Caco-2 (cell line): Measurements from ENCODE around the gene SLC25A36. TPM values are rescaled to one million over a fixed set of nuclear protein-coding genes. Genes with fewer than 3 reads are reported as not detected.
"Not testable (repeated sequence)": the region's sequence is repeated elsewhere in the genome, so short reads cannot be mapped to it uniquely, and the experiment has no call there.

Experiments used
- BruUV-seq: library from RNA; stranded (reverse); fragments of 400-500 nt; replicated peaks from 2 replicates; lab custom pipeline; 2021; lab: Mats Ljungman, UMichigan
- CTCF ChIA-PET: fragments of 300-600 bp; sonication (Branson Sonifier 250); formaldehyde crosslinking; loops from one replicate; lab custom pipeline; 2022; ENCODE audit warnings: antibody characterized with exemption; lab: Charles Lee
- POLR2A ChIA-PET: fragments of 300-600 bp; sonication (Branson Sonifier 250); formaldehyde crosslinking; loops from one replicate; lab custom pipeline; 2022; ENCODE audit warnings: antibody characterized with exemption; lab: Charles Lee
- DNase-seq, 2 experiments: peaks; one replicate each; pipeline versions ENCODE4 v3.0.0 to v3.0.0-alpha.2; 2020 to 2022
- H3K27me3 ChIP-seq: replicated peaks from 2 replicates; pipeline ENCODE4 v1.6.0; 2011; ENCODE audit warnings: low read length; ENCODE audit not compliant: control insufficient read depth, insufficient read depth
- H3K36me3 ChIP-seq: 2 replicates; pipeline ENCODE4 v1.5.1; 2011; ENCODE audit warnings: low read length; ENCODE audit not compliant: control insufficient read depth, insufficient read depth
- H3K4me1 ChIP-seq: fragments of 250-450 bp; sonication (Bioruptor Pico); 2 replicates; pipeline ENCODE4 v1.5.1; 2020; ENCODE audit warnings: mild to moderate bottlenecking
- H3K4me3 ChIP-seq: 2 replicates; pipeline ENCODE4 v1.5.1; 2011; ENCODE audit warnings: low read depth, mild to moderate bottlenecking, control low read depth, low read length
- H3K9me3 ChIP-seq: fragments of 250-450 bp; sonication (Bioruptor Pico); 2 replicates; pipeline ENCODE4 v1.5.1; 2020; ENCODE audit warnings: mild to moderate bottlenecking, moderate library complexity
- H3K27ac Mint-ChIP-seq: one replicate; pipeline ENCODE4 v1.8.0; 2022; ENCODE audit warnings: mixed read lengths; ENCODE audit not compliant: unreplicated experiment
- H3K27me3 Mint-ChIP-seq: one replicate; pipeline ENCODE4 v1.8.0; 2022; ENCODE audit warnings: mixed read lengths; ENCODE audit not compliant: insufficient read depth, unreplicated experiment
- H3K36me3 Mint-ChIP-seq: one replicate; pipeline ENCODE4 v1.8.0; 2022; ENCODE audit warnings: mild to moderate bottlenecking, mixed read lengths; ENCODE audit not compliant: insufficient read depth, unreplicated experiment
- H3K4me1 Mint-ChIP-seq: one replicate; pipeline ENCODE4 v1.8.0; 2022; ENCODE audit warnings: low read depth, mixed read lengths; ENCODE audit not compliant: unreplicated experiment
- H3K4me3 Mint-ChIP-seq: one replicate; pipeline ENCODE4 v1.8.0; 2022; ENCODE audit warnings: mild to moderate bottlenecking, moderate library complexity, mixed read lengths; ENCODE audit not compliant: unreplicated experiment
- H3K9me3 Mint-ChIP-seq: one replicate; pipeline ENCODE4 v1.8.0; 2022; ENCODE audit warnings: mixed read lengths; ENCODE audit not compliant: unreplicated experiment
- intact Hi-C: fragments of 100-400 bp; cut with micrococcal nuclease; formaldehyde crosslinking; loops from one replicate; pipeline ENCODE4 v1.10.0; 2022; ENCODE audit not compliant: unreplicated experiment
- total RNA-seq: library from RNA; stranded (reverse); gene quantifications from 2 replicates; pipeline ENCODE4 v1.2.3, GENCODE V29; 2022
- TF ChIP-seq, protein P1 (sequence below), 2 experiments: fragments of 200-600 bp in 1 of 2; IDR thresholded peaks; 1 replicate in 1 of 2; 2 replicates in 1 of 2; pipeline versions ENCODE4 v1.5.1 to v1.8.0; 2011 to 2022; ENCODE audit warnings: antibody characterized with exemption in 1 of 2, control low read depth in 1 of 2, inconsistent platforms in 1 of 2, low read depth in 1 of 2, low read length in 1 of 2, mild to moderate bottlenecking in 1 of 2, moderate library complexity in 1 of 2; ENCODE audit not compliant: insufficient read depth in 1 of 2, severe bottlenecking in 1 of 2, unreplicated experiment in 1 of 2

SLC25A36 gene
- total RNA-seq, 1 experiment from 2014 or later: 167 TPM

DNA sequence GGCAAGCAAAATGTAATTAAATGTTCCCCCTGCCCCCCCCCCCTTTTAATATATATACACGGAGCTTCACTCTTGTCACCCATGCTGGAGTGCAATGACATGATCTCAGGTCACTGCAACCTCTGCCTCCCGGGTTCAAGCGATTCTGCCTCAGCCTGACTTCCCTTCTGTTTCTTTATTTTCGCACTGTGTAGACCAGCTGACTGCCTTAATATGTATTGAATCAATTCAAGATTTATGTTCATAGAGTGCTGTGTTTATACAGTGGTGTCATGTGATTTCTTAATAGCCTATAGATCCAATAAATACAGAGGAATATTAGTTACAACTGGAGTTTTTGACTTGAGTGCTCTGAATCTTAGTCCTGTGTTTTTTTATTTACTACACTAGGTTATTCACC is 39.0 kb downstream of the SLC25A36 start:
- Histone ChIP-seq H3K4me3 (no peak overlapping the region), H3K36me3 (no peaks in the 10 kb centered on the region), H3K9me3 (no peaks in the 10 kb centered on the region; the same call in 1 of the 2 replicates), H3K4me1 (peaks cover 18% of the 10 kb centered on the region), H3K27me3 (no peaks in the 10 kb centered on the region)
- intact Hi-C loops: no loop called here
- BruUV-seq: no TSS peak
- peaks cover 7% of the 10 kb centered on the region for H3K9me3 Mint-ChIP-seq
- POLR2A ChIA-PET: no interaction called here
- TF ChIP-seq, protein P1, sequence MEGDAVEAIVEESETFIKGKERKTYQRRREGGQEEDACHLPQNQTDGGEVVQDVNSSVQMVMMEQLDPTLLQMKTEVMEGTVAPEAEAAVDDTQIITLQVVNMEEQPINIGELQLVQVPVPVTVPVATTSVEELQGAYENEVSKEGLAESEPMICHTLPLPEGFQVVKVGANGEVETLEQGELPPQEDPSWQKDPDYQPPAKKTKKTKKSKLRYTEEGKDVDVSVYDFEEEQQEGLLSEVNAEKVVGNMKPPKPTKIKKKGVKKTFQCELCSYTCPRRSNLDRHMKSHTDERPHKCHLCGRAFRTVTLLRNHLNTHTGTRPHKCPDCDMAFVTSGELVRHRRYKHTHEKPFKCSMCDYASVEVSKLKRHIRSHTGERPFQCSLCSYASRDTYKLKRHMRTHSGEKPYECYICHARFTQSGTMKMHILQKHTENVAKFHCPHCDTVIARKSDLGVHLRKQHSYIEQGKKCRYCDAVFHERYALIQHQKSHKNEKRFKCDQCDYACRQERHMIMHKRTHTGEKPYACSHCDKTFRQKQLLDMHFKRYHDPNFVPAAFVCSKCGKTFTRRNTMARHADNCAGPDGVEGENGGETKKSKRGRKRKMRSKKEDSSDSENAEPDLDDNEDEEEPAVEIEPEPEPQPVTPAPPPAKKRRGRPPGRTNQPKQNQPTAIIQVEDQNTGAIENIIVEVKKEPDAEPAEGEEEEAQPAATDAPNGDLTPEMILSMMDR (IDR thresholded peaks at IDR 0.05; ENCODE audit: insufficient read depth in 1 of 2, low read depth in 1 of 2, low read length in 1 of 2, severe bottlenecking in 1 of 2, unreplicated experiment in 1 of 2): no peak
- H3K36me3 Mint-ChIP-seq: peaks cover 45% of the 10 kb centered on the region
- no peak overlapping the region for H3K4me3 Mint-ChIP-seq
- no peaks in the 10 kb centered on the region for H3K27me3 Mint-ChIP-seq
- H3K4me1 Mint-ChIP-seq: peaks cover 23% of the 10 kb centered on the region
- DNase-seq: no peak
- CTCF ChIA-PET: no interaction called here
- H3K27ac Mint-ChIP-seq: no peak overlapping the region

DNA sequence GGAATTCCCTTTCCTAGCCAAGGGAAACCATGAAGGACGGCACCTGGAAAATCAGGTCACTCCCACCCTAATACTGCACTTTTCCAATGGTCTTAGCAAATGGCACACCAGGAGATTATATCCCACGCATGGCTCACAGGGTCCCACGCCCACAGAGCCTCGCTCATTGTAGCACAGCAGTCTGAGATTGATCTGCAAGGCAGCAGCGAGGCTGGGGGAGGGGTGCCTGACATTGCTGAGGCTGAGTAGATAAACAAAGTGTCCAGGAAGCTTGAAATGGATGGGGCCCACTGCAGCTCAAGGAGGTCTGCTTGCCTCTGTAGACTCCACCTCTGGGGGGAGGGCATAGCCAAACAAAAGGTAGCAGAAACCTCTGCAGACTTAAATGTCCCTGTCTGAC is 46.2 kb downstream of the SLC25A36 start:
- CTCF ChIA-PET, POLR2A ChIA-PET, H3K36me3 ChIP-seq, DNase-seq, H3K9me3 ChIP-seq, H3K27me3 ChIP-seq, BruUV-seq, H3K4me3 Mint-ChIP-seq, H3K27ac Mint-ChIP-seq, H3K27me3 Mint-ChIP-seq, H3K4me1 ChIP-seq, H3K4me3 ChIP-seq, intact Hi-C loops, H3K4me1 Mint-ChIP-seq, H3K36me3 Mint-ChIP-seq: not testable (repeated sequence)
- H3K9me3 Mint-ChIP-seq: peaks cover 35% of the 10 kb centered on the region

DNA sequence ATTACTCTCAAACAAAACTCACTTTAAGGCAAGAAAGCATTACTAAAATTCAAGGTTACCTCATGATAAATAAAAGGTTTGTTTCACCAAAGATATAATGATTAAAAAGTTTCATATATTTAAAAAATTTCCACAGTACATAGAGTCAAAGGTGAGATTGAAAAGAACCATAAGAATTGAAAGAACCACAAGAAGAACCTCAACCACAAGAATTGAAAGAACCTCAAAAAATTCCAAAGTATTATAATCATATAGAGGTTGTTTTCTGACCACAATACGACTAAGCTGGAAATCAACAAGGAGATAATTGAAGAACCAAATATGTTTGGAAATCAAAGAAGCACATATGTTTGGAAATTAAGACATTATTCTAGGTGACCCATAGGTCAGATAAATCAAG is 52.7 kb downstream of the SLC25A36 start:
- Histone ChIP-seq H3K4me3 (no peak overlapping the region), H3K4me1 (no peaks in the 10 kb centered on the region), H3K27me3 (no peaks in the 10 kb centered on the region), H3K36me3 (no peaks in the 10 kb centered on the region), H3K9me3 (peaks cover 3% of the 10 kb centered on the region; the same call in 1 of the 2 replicates)
- intact Hi-C loops: no loop called here
- TF ChIP-seq, protein P1 (IDR thresholded peaks at IDR 0.05; ENCODE audit: insufficient read depth in 1 of 2, low read depth in 1 of 2, low read length in 1 of 2, severe bottlenecking in 1 of 2, unreplicated experiment in 1 of 2): no peak
- no peak overlapping the region for H3K27ac Mint-ChIP-seq
- POLR2A ChIA-PET: no interaction called here
- no peak overlapping the region for H3K4me3 Mint-ChIP-seq
- no peaks in the 10 kb centered on the region for H3K36me3 Mint-ChIP-seq
- no peaks in the 10 kb centered on the region for H3K4me1 Mint-ChIP-seq
- BruUV-seq: no TSS peak
- H3K9me3 Mint-ChIP-seq: peaks cover 17% of the 10 kb centered on the region
- no peak for DNase-seq
- CTCF ChIA-PET: no interaction called here
- H3K27me3 Mint-ChIP-seq: no peaks in the 10 kb centered on the region

DNA sequence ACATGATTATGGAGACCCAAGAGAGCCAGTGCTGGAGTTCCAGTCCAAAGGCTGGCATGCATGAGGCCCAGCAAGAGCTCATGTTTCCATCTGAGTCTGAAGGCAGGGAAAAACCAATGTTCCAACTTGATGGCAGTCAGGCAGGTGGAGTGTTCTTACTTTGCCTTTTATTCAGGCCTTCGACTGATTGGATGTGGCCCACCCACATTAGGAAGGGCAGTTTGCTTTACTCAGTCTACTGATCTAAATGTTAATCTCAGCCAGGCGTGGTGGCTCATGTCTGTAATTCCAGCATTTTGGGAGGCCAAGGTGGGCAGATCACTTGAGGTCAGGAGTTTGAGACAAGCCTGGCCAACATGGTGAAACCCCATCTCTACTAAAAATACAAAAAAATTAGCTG is 53.2 kb downstream of the SLC25A36 start:
- H3K27me3 Mint-ChIP-seq, H3K4me1 ChIP-seq, H3K36me3 ChIP-seq, BruUV-seq, CTCF ChIA-PET, H3K36me3 Mint-ChIP-seq, intact Hi-C loops, H3K4me3 ChIP-seq, DNase-seq, H3K9me3 ChIP-seq, H3K4me1 Mint-ChIP-seq, H3K4me3 Mint-ChIP-seq, H3K27me3 ChIP-seq, H3K27ac Mint-ChIP-seq, POLR2A ChIA-PET: not testable (repeated sequence)
- peaks cover 12% of the 10 kb centered on the region for H3K9me3 Mint-ChIP-seq
